ENCODE data around the gene TBX4.
"Not testable (repeated sequence)": the region's sequence is repeated elsewhere in the genome, so short reads cannot be mapped to it uniquely, and the experiment has no call there.

TBX4 gene

DNA sequence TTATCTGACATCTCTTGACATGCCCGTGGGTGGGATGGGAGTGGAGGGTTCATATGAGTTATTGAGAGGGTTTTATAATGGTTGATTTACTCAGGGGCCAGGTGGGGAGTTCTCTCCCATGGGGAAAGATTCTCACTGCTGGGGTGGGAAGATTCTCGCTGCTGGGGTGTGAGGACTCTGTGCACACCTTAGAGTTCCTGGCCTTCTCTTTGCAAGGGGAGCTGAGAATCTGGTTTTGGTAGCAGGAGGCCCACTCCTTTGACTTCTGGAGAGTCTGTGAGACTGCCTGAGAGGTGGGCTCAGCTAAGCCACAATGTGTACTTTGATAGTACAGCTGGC is 31.5 kb downstream of the TBX4 start:
- DNase-seq (ENCODE audit: low read depth in 2 of 2) = no peak

GRCh38 chr17:61484174-61484573 is 32.0 kb downstream of the TBX4 start:
- no peak for DNase-seq (ENCODE audit: low read depth in 2 of 2)

GRCh38 chr17:61485067-61485775 is 33.0 kb downstream of the TBX4 start:
- no peak for DNase-seq (ENCODE audit: low read depth in 2 of 2)

- DNase-seq (ENCODE audit: low read depth in 2 of 2) = no peak
Observed at GRCh38 chr17:61486135-61487120, 34.2 kb downstream of the TBX4 start.

GRCh38 chr17:61487161-61487988 is 35.2 kb downstream of the TBX4 start:
- no peak for DNase-seq (ENCODE audit: low read depth in 2 of 2)

DNA sequence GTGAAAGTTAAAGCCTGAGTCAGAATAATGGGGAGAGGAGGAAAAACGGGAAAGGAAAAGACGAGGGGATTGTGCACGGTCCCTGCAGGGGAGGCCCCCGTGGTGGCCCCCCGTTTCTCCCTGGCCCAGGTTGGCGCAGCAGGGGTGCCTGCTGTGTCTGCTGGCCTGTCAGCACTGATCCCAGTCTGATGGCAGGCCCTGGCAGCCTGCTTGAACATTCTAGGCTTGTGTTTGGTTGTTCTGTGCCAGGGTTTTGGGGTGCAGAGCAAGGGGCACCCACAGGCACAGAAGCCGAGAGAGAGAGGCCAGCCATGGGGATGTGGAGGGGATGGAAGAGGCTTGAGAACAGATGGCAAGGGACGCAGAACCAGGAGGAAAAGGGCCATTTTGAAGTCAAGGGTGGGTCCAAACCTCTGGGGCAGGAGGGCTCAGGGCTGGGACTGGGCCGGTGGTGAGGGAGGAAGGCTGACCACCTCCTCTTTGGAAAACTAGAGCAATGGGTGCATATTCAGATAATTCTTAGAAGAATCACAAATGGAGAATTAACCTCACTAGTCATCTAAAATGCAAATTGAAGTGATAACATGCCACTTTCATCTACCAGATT is 35.9 kb downstream of the TBX4 start:
- DNase-seq (ENCODE audit: low read depth in 2 of 2) = no peak

DNA sequence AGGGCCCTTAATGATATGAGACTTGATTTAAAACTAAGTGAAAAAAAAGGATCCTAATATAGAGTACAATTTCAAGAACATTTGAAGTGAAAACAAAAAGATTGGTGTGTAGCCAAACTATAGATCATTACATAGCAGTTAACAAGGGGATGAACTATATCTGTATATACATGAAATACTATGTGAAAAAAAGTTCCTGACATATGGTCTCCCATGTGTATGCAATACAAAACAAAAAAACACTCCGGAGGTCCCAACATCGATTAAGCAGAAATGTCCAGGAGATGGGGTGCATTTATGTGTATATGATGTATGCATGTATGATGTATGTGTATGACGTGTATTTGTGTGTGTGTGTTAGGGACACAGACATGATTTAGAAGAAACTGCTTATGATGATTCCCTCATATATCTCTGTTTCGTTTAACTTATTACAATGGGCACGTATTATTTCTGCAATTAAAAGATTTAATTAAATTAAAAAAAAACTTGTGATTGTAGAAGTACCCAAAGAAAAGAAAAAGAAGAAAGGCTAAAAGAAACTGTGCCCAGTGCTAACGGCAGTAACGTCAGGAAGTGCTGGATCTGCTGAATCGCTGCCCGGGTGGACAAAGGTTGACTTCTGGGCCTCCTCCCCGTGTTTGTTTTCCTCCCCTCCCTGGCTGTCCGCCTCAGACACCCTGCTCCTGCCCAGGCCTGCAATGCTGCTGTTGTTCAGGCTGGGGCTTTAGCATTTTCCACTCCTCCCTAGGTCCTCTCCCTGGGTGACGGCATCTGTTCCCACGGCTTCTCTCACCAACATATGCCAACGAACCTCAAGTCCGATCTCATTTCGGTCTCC is 36.9 kb downstream of the TBX4 start:
- DNase-seq (ENCODE audit: low read depth in 2 of 2) = no peak

DNA sequence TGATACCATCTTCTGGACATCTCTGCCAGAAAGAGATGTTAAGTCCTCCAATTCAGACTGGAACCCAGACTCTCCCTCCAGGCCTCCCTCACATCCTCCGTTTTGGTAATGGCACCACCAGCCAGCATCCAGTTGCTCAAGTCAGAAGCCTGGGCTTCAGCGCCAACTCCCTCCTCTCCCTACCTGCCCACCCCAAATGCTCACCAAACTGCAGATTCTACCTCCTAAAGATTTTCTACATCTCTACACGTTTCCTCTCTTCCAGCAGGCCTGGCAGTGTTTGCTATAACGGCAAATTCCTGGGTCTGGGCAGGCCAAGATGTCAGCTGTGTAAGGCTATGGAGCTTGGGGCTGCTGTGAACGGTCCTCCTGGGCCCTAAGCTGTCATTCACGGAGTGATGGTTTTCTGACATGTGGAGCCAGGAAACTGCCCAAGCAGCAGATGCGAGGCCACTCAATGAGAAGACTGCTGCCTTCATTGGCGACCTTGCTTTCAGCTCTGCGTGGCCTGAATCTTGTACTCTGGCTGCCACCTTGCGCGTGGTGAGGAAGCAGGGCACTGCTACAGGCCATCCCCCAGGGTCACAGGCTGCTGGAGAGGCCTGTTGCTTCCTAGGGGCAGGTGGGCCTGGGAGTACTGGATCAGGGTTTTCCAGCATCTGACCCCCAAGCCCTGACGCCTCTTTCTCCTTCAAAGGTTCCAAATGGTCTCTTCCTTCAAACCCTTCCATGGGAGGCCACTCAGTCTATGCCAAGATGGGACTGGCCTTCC is 37.7 kb downstream of the TBX4 start:
- no peak for DNase-seq (ENCODE audit: low read depth in 2 of 2)

DNA sequence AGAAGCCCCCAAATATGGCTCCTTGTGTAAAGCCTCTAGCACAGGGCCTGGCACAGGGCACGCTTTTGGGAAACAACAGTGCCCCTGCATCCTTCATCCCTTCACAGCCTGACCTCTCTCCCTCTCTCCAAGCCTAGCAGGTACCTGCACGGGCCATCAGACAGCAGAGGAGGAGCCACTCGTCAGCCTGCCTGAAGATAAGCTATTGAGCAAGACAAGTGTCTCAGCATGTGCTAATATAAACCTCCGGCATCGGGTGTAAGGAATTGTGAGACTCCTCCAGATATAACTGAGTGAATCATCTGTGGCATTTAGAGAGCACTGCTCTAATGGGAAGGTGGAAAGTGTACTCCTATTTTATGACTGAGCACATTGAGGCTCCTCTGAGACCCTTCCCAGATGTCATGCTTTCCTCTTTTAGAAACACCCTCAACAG is 38.3 kb downstream of the TBX4 start:
- no peak for DNase-seq (ENCODE audit: low read depth in 2 of 2)

DNA sequence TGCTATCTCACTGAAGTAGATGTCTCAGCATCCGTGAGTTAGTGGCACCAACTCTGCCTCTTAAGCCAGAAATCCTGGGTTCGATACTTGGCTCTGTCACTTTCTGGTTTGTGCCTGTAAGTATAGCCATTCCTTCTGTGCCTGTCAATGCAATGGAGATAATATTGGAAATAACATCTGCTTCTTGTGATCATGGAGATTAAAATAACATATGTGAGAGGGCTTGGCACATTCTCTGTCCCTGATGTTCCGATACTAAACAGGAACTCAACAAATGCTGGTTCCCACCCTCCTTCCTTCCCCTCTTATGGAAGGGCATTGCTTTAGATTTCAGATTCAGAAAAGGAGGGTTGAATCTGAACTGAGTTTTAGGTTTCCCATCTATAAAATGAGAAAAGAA is 39.8 kb downstream of the TBX4 start:
- no peak for DNase-seq (ENCODE audit: low read depth in 2 of 2)

GRCh38 chr17:61492759-61493526 is 40.7 kb downstream of the TBX4 start:
- DNase-seq (ENCODE audit: low read depth in 2 of 2) = no peak

DNA sequence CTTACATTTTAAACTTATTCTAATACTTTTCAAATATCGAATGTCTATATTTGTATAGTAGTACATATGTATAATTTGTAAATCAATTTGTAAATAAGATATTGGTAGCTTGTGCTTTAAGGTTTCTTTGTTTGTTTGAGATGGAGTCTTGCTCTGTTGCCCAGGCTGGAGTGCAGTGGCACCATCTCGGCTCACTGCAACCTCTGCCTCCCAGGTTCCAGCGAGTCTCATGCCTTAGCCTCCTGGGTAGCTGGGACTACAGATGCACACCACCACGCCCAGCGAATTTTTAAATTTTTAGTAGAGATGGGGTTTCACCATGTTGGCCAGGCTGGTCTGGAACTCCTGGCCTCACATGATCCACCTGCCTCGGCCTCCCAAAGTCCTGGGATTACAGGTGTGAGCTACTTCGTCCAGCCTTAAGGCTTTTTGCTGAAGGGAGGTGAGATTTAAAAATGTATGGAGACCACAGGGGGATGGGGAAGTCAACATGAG is 41.7 kb downstream of the TBX4 start:
- DNase-seq (ENCODE audit: low read depth in 2 of 2) = not testable (repeated sequence)

- no peak for DNase-seq (ENCODE audit: low read depth in 2 of 2)
Observed at GRCh38 chr17:61494325-61495160, 42.3 kb downstream of the TBX4 start.

GRCh38 chr17:61495161-61495857 is 43.1 kb downstream of the TBX4 start:
- no peak for DNase-seq (ENCODE audit: low read depth in 2 of 2)

- no peak for DNase-seq (ENCODE audit: low read depth in 2 of 2)
Observed at GRCh38 chr17:61496174-61496956, 44.1 kb downstream of the TBX4 start.

DNA sequence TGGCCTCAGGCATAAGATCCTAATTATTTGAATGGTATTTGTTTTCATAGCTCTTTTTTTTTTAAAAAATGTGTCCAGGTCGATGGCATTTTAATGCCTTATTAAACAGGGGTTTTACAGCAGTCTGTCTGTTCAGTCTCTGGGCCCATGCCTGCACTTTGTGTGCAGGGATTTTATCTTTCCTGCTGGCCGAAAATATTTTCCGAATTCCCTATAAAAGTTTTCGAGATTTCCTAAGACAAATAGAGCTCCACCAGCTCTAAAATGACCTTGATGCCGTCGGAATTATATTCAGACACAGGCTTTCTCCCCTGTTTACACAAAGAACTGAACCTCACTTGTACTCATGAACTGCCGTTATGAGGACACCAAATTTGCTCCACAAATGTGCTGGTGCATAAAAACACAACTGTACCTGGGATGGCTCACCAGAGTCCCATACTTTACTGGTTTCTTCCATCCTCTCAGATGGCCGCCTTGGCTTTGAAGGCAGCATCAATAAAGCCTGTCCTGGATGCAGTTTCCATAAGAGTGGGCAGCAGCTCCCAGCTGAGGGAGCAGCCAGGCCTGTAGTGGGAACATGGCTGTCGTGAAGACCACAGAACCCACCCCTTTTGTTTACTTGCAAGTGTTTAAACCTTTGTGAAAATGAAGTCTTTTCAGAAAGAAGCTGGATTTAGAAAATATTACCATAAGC is 44.9 kb downstream of the TBX4 start:
- DNase-seq (ENCODE audit: low read depth in 2 of 2) = no peak

Measured in stimulated activated CD8-positive, alpha-beta memory T cell treated with anti-CD3 and anti-CD28 coated beads, Interleukin-2, amount 100 ng/mL, for 48 hours (primary cell).